Measurements from ENCODE around the gene ZNF613.
"Not testable (repeated sequence)": the region's sequence is repeated elsewhere in the genome, so short reads cannot be mapped to it uniquely, and the experiment has no call there.

ZNF613 gene

DNA sequence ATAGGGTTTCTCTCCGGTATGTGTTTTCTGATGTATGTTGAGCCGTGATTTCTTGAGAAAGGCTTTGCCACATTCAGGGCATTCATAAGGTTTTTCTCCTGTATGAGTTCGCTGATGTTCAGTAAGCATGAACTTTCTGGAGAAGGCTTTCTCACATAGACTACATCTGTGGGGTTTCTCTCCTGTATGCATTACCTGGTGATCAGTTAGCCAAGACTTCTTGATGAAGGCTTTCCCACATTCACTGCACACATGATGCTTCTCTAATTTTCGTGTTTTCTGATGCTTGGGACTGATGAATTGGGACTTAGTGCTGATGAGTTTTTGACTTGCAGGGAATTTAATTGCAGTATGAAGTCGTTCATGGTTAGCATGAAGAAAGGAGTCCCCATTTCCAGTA is 38.3 kb downstream of the ZNF613 start (continued):
- TF ChIP-seq ESRRG (CRISPR knock-in tag; IDR thresholded peaks at IDR 0.05) (no peak), ZNF70 (CRISPR knock-in tag; IDR thresholded peaks at IDR 0.05) (no peak), CSDC2 (CRISPR knock-in tag; IDR thresholded peaks at IDR 0.05) (no peak)

DNA sequence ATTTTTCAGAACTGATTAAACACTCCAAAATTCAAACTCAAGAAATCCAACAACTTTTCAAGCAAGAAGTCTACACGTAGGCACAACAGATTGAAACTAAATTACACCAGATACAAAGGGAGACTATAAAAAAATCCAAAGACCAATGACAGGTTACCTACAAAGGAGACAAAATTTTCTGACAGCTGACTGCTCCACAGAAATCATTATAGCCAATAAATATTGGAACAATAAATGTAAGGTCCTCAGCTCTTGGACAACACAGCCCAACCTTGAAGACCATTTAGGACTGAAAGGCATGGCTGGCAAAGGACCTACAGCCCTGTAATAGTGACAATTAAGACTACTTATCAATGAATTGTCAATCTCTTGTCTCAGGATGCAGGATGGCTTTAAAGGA is 43.4 kb downstream of the ZNF613 start:
- TF ChIP-seq, protein P1, sequence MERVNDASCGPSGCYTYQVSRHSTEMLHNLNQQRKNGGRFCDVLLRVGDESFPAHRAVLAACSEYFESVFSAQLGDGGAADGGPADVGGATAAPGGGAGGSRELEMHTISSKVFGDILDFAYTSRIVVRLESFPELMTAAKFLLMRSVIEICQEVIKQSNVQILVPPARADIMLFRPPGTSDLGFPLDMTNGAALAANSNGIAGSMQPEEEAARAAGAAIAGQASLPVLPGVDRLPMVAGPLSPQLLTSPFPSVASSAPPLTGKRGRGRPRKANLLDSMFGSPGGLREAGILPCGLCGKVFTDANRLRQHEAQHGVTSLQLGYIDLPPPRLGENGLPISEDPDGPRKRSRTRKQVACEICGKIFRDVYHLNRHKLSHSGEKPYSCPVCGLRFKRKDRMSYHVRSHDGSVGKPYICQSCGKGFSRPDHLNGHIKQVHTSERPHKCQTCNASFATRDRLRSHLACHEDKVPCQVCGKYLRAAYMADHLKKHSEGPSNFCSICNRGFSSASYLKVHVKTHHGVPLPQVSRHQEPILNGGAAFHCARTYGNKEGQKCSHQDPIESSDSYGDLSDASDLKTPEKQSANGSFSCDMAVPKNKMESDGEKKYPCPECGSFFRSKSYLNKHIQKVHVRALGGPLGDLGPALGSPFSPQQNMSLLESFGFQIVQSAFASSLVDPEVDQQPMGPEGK (CRISPR knock-in tag; IDR thresholded peaks at IDR 0.05; ENCODE audit: borderline replicate concordance) = no peak
- TF ChIP-seq ZFP30 (CRISPR knock-in tag; IDR thresholded peaks at IDR 0.05) (no peak), ZNF565 (CRISPR knock-in tag; conservative IDR thresholded peaks at IDR 0.05; ENCODE audit: low read depth) (no peak), ZFP3 (CRISPR knock-in tag; IDR thresholded peaks at IDR 0.05) (no peak), CSDC2 (CRISPR knock-in tag; IDR thresholded peaks at IDR 0.05) (no peak), GLIS3 (CRISPR knock-in tag; IDR thresholded peaks at IDR 0.05) (no peak), ZNF8 (CRISPR knock-in tag; IDR thresholded peaks at IDR 0.05) (no peak), ZC3H10 (CRISPR knock-in tag; IDR thresholded peaks at IDR 0.05) (no peak), RARB (CRISPR knock-in tag; IDR thresholded peaks at IDR 0.05) (no peak), BACH2 (CRISPR knock-in tag; IDR thresholded peaks at IDR 0.05; ENCODE audit: borderline replicate concordance) (no peak)
- TF ChIP-seq, protein P2, sequence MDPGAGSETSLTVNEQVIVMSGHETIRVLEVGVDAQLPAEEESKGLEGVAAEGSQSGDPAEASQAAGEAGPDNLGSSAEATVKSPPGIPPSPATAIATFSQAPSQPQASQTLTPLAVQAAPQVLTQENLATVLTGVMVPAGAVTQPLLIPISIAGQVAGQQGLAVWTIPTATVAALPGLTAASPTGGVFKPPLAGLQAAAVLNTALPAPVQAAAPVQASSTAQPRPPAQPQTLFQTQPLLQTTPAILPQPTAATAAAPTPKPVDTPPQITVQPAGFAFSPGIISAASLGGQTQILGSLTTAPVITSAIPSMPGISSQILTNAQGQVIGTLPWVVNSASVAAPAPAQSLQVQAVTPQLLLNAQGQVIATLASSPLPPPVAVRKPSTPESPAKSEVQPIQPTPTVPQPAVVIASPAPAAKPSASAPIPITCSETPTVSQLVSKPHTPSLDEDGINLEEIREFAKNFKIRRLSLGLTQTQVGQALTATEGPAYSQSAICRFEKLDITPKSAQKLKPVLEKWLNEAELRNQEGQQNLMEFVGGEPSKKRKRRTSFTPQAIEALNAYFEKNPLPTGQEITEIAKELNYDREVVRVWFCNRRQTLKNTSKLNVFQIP (CRISPR knock-in tag; IDR thresholded peaks at IDR 0.05; ENCODE audit: borderline replicate concordance, low read depth) = no peak
- ATAC-seq = no peak

DNA sequence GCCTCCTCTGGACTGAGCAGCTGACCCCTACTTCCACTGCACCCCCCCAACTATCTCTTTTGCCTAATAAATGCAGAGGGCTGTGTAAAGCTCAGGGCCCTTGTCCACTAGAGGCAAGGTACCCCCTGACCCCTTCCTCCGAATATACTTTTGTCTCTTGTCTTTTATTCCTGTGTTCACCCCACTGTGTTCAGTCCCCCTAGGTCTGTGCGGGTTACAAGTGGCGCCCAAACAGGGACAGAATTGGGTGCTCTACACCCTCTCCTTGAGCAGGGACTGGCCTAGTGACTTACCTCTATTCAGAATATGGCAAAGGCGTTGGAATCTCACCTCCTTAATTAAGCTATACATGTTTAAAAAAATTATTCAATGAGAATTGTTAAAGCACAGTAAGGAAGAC is 44.4 kb downstream of the ZNF613 start:
- TF ChIP-seq OSR1 (CRISPR knock-in tag; IDR thresholded peaks at IDR 0.05) (no peak), ZFP30 (CRISPR knock-in tag; IDR thresholded peaks at IDR 0.05) (no peak), PPARA (CRISPR knock-in tag; IDR thresholded peaks at IDR 0.05; ENCODE audit: borderline replicate concordance) (no peak), ZFP3 (CRISPR knock-in tag; IDR thresholded peaks at IDR 0.05) (no peak), ESRRG (CRISPR knock-in tag; IDR thresholded peaks at IDR 0.05) (no peak), ZNF70 (CRISPR knock-in tag; IDR thresholded peaks at IDR 0.05) (no peak), SNAI2 (CRISPR knock-in tag; IDR thresholded peaks at IDR 0.05) (no peak), ZC3H10 (CRISPR knock-in tag; IDR thresholded peaks at IDR 0.05) (no peak), TCF4 (CRISPR knock-in tag; IDR thresholded peaks at IDR 0.05; ENCODE audit: borderline replicate concordance) (no peak), BACH2 (CRISPR knock-in tag; IDR thresholded peaks at IDR 0.05; ENCODE audit: borderline replicate concordance) (no peak)
- TF ChIP-seq, protein P1 (CRISPR knock-in tag; IDR thresholded peaks at IDR 0.05; ENCODE audit: borderline replicate concordance) = no peak
- TF ChIP-seq, protein P2 (CRISPR knock-in tag; IDR thresholded peaks at IDR 0.05; ENCODE audit: borderline replicate concordance, low read depth) = no peak
- no peak for ATAC-seq

DNA sequence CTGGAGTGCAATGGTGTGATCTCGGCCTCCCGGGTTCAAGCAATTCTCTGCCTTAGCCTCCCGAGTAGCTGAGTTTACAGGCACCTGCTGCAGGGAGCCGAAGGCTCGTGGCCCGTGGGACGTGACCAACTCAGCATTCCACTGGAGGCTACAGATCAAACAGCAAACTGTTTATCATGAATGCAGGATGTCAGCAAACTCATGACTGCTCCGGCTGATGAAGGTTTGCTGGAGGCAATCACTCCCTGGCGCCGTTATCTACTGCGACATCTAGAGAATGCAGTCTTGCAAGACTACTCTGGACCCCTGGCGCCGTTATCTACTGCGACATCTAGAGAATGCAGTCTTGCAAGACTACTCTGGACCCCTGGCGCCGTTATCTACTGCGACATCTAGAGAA is 48.5 kb downstream of the ZNF613 start:
- not testable (repeated sequence) for ATAC-seq

DNA sequence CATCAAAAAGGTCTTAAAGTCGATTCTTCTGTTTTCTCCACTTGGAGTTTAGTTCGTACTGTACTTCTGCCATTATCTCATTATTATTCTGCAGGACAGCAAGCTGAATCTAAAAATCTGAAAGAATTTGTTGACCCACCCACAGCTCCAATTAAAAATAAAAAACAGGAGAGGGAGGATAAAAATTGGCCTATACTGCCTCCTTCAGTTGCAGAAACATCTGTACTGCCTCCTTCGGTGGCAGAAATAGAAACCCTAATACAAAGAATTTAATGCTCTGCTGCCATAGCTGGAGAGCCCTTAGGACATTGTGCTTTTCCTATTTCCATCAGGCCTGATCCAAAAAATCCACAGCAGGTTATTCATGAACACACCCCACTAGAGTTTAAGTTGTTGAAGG is 49.6 kb downstream of the ZNF613 start:
- no peak for TF ChIP-seq ZNF8 (CRISPR knock-in tag; IDR thresholded peaks at IDR 0.05)
- no peak for TF ChIP-seq TCF4 (CRISPR knock-in tag; IDR thresholded peaks at IDR 0.05; ENCODE audit: borderline replicate concordance)
- TF ChIP-seq ARNTL (CRISPR knock-in tag; IDR thresholded peaks at IDR 0.05; ENCODE audit: borderline replicate concordance, low read depth) = no peak
- no peak for TF ChIP-seq CSDC2 (CRISPR knock-in tag; IDR thresholded peaks at IDR 0.05)
- TF ChIP-seq OSR1 (CRISPR knock-in tag; IDR thresholded peaks at IDR 0.05) = no peak
- no peak for TF ChIP-seq PPARA (CRISPR knock-in tag; IDR thresholded peaks at IDR 0.05; ENCODE audit: borderline replicate concordance)
- no peak for TF ChIP-seq TOX (CRISPR knock-in tag; IDR thresholded peaks at IDR 0.05; ENCODE audit: borderline replicate concordance)
- no peak for TF ChIP-seq ISL1 (CRISPR knock-in tag; IDR thresholded peaks at IDR 0.05)
- no peak for TF ChIP-seq ZNF565 (CRISPR knock-in tag; conservative IDR thresholded peaks at IDR 0.05; ENCODE audit: low read depth)
- ATAC-seq = no peak
